GM12892 (cell line): ENCODE results near the gene SLC25A17.

Source experiments
- POLR2A ChIP-seq: IDR thresholded peaks from 2 replicates; pipeline ENCODE4 v1.6.1; 2011; ENCODE audit warnings: low read depth, low read length, control low read depth
- POLR2AphosphoS5 ChIP-seq: IDR thresholded peaks from 2 replicates; pipeline ENCODE4 v1.6.1; 2011; ENCODE audit warnings: low read depth, low read length, control low read depth
- TAF1 ChIP-seq: IDR thresholded peaks from 2 replicates; pipeline ENCODE4 v1.6.1; 2011; ENCODE audit warnings: low read depth, mild to moderate bottlenecking, control low read depth, low read length, borderline replicate concordance

DNA sequence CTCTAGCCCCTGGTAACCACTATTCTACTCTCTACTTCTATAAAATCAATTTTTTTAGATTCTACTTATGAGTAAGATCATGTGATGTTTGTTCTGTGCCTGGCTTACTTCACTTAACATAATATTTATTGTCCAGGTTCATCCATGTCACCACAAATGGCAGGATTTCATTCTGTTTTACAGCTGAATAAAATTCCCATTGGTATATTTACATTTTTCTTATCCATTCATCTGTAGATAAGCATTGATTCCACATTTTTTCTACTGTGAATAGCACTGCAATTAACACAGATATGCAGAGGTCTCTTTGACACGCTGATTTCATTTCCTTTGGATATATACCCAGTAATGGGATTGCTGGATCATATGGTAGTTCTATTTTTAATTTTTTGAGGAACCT, 15.8 kb downstream of the SLC25A17 start:
- TF ChIP-seq POLR2AphosphoS5 (no peak), POLR2A (no peak), TAF1 (no peak)
